GM13976 (cell line): ENCODE data around the gene ZNF384.

Experiments used
- DNase-seq: peaks from one replicate; pipeline ENCODE4 v3.0.0; 2012; ENCODE audit warnings: low spot score
- CTCF ChIP-seq: IDR thresholded peaks from 2 replicates; pipeline ENCODE4 v1.5.1; 2012; ENCODE audit warnings: borderline replicate concordance, mild to moderate bottlenecking; ENCODE audit not compliant: insufficient read depth; ENCODE audit errors: extremely low read depth, missing control alignments, control extremely low read depth
- in situ Hi-C: fragments of 300-500 bp; cut with MboI; formaldehyde crosslinking; loops from one replicate; pipeline ENCODE4 v1.12.0; 2022; ENCODE audit warnings: low sequenced_read_pairs, mixed read lengths, inconsistent platforms; ENCODE audit not compliant: unreplicated experiment

Gene ZNF384

GRCh38 chr12:6652391-6652790 is 36.8 kb downstream of the ZNF384 start:
- no peak for TF ChIP-seq CTCF
- DNase-seq, result no peak
- in situ Hi-C loops, result no loop called here

GRCh38 chr12:6650832-6651231 is 38.3 kb downstream of the ZNF384 start:
- TF ChIP-seq CTCF, result no peak
- in situ Hi-C loops, result no loop called here

GRCh38 chr12:6647083-6647604 is 42.0 kb downstream of the ZNF384 start, which contains the start of gene ACRBP:
Gene ACRBP, minus strand, starts transcription at chr12:6647432. Its CDS starts 66 bp downstream, at chr12:6647366.
- peak; percentile 81 for DNase-seq
- in situ Hi-C loops, result no loop called here
- TF ChIP-seq CTCF, result no peak

More at GRCh38 chr12:6650832-6651231, 38.3 kb downstream of the ZNF384 start:
- DNase-seq, result no peak

GRCh38 chr12:6646276-6647082 is 42.7 kb downstream of the ZNF384 start:
- DNase-seq, result no peak
- no peak for TF ChIP-seq CTCF
- in situ Hi-C loops, result no loop called here

GRCh38 chr12:6644903-6645302 is 44.3 kb downstream of the ZNF384 start:
- TF ChIP-seq CTCF, result peak; percentile 30
- DNase-seq, result no peak
- in situ Hi-C loops, result no loop called here

- peak; percentile 60 for DNase-seq
- in situ Hi-C loops, result no loop called here
- TF ChIP-seq CTCF, result no peak
These were observed 44.9 kb downstream of the ZNF384 start for GRCh38 chr12:6644257-6644596.
